ENCODE data around the gene DNAH6. TPM values are rescaled to one million over a fixed set of nuclear protein-coding genes. Genes with fewer than 3 reads are reported as not detected.

The DNAH6 gene
- total RNA-seq, 2 experiments from 2014 or later = 0.83 to 1.0 TPM

- Mint-ChIP-seq H3K4me3 (no peak overlapping the region), H3K36me3 (peaks cover 52% of the 10 kb centered on the region), H3K4me1 (peaks cover 33% of the 10 kb centered on the region), H3K9me3 (peaks cover 2% of the 10 kb centered on the region), H3K27me3 (no peaks in the 10 kb centered on the region), H3K27ac (peak overlapping the region; percentile 57)
- DNase-seq = no peak
- no peak for ATAC-seq (ENCODE audit: low read depth)
- POLR2A ChIA-PET = interaction anchor here (0.6 to 2.1 kb wide), 2 partner anchors 11 to 63 kb away, joined by 3 to 5 read pairs; no protein-coding TSS in a partner anchor
Measured at GRCh38 chr2:84827978-84828575, 311.8 kb downstream of the DNAH6 start.

DNA sequence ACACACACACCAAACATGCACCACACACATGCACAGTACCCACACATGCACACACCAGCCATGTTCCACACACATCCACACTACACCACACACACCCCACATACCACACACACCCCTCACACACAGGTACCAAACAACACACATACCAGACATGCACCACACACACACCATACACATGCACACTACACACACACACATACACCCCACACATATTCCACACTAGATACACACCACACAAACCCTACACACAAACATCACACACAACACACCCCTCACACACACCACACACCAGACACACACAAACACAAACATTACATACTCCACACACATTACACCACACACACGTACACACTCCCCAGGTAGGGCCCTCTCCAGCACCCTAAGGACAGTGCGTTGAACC, 313.4 kb downstream of the DNAH6 start:
- peaks cover 40% of the 10 kb centered on the region for H3K36me3 Mint-ChIP-seq
- H3K4me3 Mint-ChIP-seq = no peak overlapping the region
- DNase-seq (no peak), ATAC-seq (ENCODE audit: low read depth) (no peak)
- peaks cover 2% of the 10 kb centered on the region for H3K9me3 Mint-ChIP-seq
- peaks cover 44% of the 10 kb centered on the region for H3K4me1 Mint-ChIP-seq
- POLR2A ChIA-PET = no interaction called here
- H3K27me3 Mint-ChIP-seq = no peaks in the 10 kb centered on the region
- no peak overlapping the region for H3K27ac Mint-ChIP-seq

GRCh38 chr2:84830095-84830494, 313.8 kb downstream of the DNAH6 start:
- ATAC-seq (ENCODE audit: low read depth) = no peak
- H3K4me1 Mint-ChIP-seq = peaks cover 44% of the 10 kb centered on the region
- POLR2A ChIA-PET = no interaction called here
- DNase-seq = no peak
- H3K36me3 Mint-ChIP-seq = peaks cover 40% of the 10 kb centered on the region
- H3K9me3 Mint-ChIP-seq = peaks cover 1% of the 10 kb centered on the region
- H3K27ac Mint-ChIP-seq = no peak overlapping the region
- no peaks in the 10 kb centered on the region for H3K27me3 Mint-ChIP-seq
- no peak overlapping the region for H3K4me3 Mint-ChIP-seq

DNA sequence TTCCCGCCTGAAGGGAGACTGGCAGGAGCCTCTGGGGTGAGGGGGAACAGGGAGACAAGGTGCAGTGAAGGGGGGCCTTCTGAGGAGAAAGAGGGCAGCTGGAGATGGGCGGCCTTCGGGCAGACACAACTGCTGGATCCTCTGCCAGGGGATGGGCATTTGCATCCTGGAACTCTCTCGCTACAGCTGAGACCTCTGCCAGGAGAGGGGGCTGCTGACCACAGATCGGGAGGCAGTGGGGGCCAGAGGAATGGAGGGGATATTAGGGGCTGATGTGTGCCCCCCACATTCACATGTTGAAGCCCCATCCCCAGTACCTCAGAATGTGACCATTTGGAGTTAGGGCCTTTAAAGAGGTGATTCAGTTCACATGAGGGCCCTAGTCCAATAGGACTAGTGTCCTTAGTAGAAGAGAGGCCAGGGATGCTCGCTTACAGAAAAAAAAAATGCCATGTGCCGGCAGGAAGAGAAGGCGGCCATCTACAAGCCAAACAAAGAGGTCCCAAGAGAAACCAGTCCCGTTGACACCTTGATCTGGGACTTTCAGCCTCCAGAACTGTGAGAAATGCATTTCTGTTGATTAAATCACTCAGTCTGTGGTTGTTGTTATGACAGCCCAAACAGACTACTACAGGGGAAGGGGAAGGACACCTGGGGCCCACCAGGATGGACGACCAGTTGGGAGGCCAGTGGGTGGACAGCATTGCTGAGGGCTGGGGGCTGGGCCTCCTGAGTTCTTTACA, 314.6 kb downstream of the DNAH6 start:
- DNase-seq (no peak), ATAC-seq (ENCODE audit: low read depth) (no peak)
- H3K9me3 Mint-ChIP-seq = no peaks in the 10 kb centered on the region
- peaks cover 43% of the 10 kb centered on the region for H3K4me1 Mint-ChIP-seq
- H3K36me3 Mint-ChIP-seq = peaks cover 43% of the 10 kb centered on the region
- POLR2A ChIA-PET = no interaction called here
- no peaks in the 10 kb centered on the region for H3K27me3 Mint-ChIP-seq
- H3K27ac Mint-ChIP-seq = peak overlapping the region; percentile 95
- H3K4me3 Mint-ChIP-seq = no peak overlapping the region

DNA sequence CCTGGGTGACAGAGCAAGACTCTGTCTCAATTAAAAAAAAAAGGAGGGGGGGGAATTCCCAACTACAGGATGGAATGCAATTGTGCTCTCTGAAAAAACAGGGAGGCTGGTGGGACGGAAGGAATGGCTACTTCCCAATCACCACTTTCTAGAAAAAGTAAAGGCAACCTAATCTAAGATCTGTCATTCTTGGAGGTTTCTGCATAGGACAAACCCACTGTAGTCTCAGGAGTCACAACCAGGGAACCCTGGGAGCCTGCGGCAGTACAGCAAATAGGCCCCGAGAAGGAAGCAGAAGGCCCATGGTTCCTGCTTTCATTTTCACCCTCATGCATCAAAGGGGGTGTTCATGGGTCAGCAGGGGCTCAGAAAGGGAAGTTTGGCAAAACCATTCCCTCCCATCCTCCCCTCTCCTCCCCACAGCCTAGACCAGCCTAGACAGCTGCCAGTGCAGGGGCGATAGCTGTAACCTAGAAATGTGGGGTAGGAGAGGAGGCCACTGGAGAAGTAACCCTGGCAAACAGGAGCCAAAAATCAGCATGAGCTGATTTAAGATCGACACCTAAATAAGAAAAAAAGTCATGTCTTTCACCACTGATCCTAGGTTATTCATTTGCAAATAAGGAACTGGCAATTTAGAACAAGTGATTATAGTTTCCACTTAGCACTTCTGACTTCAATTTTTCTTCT, 316.6 kb downstream of the DNAH6 start:
- H3K27me3 Mint-ChIP-seq = no peaks in the 10 kb centered on the region
- H3K4me1 Mint-ChIP-seq = peaks cover 38% of the 10 kb centered on the region
- H3K36me3 Mint-ChIP-seq = peaks cover 50% of the 10 kb centered on the region
- H3K27ac Mint-ChIP-seq = peak overlapping the region; percentile 95
- POLR2A ChIA-PET = interaction anchor here (0.8 to 1.5 kb wide), 10 partner anchors 8 to 92 kb away, joined by 3 to 5 read pairs (median 4); no protein-coding TSS in a partner anchor
- peaks cover 5% of the 10 kb centered on the region for H3K9me3 Mint-ChIP-seq
- ATAC-seq (ENCODE audit: low read depth) (peak; percentile 75), DNase-seq (no peak)
- H3K4me3 Mint-ChIP-seq = peak overlapping the region; percentile 81

- POLR2A ChIA-PET = interaction anchor here (0.8 to 1.5 kb wide), 10 partner anchors 9 to 92 kb away, joined by 3 to 5 read pairs (median 4); no protein-coding TSS in a partner anchor
- Mint-ChIP-seq H3K27me3 (no peaks in the 10 kb centered on the region), H3K4me1 (peaks cover 33% of the 10 kb centered on the region), H3K36me3 (peaks cover 50% of the 10 kb centered on the region), H3K27ac (peak overlapping the region; percentile 95), H3K9me3 (peaks cover 6% of the 10 kb centered on the region), H3K4me3 (peak overlapping the region; percentile 81)
- ATAC-seq (ENCODE audit: low read depth) (peak; percentile 27), DNase-seq (no peak)
Measured at GRCh38 chr2:84833481-84834150, 317.3 kb downstream of the DNAH6 start.

GRCh38 chr2:84836215-84836614, 319.9 kb downstream of the DNAH6 start:
- H3K36me3 Mint-ChIP-seq = peaks cover 65% of the 10 kb centered on the region
- no peak for DNase-seq
- POLR2A ChIA-PET = no interaction called here
- peaks cover 47% of the 10 kb centered on the region for H3K4me1 Mint-ChIP-seq
- no peaks in the 10 kb centered on the region for H3K27me3 Mint-ChIP-seq
- H3K27ac Mint-ChIP-seq = no peak overlapping the region
- H3K9me3 Mint-ChIP-seq = peaks cover 6% of the 10 kb centered on the region
- no peak overlapping the region for H3K4me3 Mint-ChIP-seq
- no peak for ATAC-seq (ENCODE audit: low read depth)

GRCh38 chr2:84838434-84839145, 322.3 kb downstream of the DNAH6 start:
- POLR2A ChIA-PET = no interaction called here
- Mint-ChIP-seq H3K4me1 (peaks cover 47% of the 10 kb centered on the region), H3K27ac (peak overlapping the region; percentile 22), H3K4me3 (no peak overlapping the region), H3K27me3 (no peaks in the 10 kb centered on the region), H3K36me3 (peaks cover 68% of the 10 kb centered on the region), H3K9me3 (peaks cover 6% of the 10 kb centered on the region)
- no peak for ATAC-seq (ENCODE audit: low read depth)
- no peak for DNase-seq

DNA sequence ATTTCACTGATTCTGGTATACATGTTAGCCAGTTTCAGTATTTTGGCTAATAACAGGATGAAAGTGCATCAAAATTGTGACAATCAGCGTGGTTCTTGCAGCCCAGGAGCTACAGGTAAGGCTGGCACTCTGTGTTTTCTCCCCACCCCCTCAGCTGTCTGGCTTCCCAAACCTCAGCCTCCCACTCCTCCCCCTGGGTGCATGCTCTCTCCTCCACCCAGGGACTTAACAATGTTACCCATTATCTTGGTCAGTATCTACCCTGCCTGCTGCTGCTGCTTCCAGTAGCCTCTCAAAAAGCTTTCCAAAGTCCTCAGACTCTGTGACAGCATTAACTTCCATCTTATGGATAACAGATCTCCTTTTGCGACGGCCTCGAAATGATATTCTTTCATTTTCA, 323.6 kb downstream of the DNAH6 start:
- DNase-seq = no peak
- peaks cover 74% of the 10 kb centered on the region for H3K36me3 Mint-ChIP-seq
- peak overlapping the region; percentile 82 for H3K27ac Mint-ChIP-seq

GRCh38 chr2:84840306-84840705, 324.0 kb downstream of the DNAH6 start:
- POLR2A ChIA-PET = interaction anchor here (1.1 to 2.9 kb wide), 5 partner anchors 10 to 85 kb away, joined by 3 to 14 read pairs (median 3); partner anchors contain the start of gene TMSB10
- ATAC-seq (ENCODE audit: low read depth) = peak; percentile 16

More for the DNA sequence above, 323.6 kb downstream of the DNAH6 start:
- Mint-ChIP-seq H3K4me3 (peak overlapping the region; percentile 77), H3K9me3 (peaks cover 6% of the 10 kb centered on the region), H3K27me3 (no peaks in the 10 kb centered on the region), H3K4me1 (peaks cover 54% of the 10 kb centered on the region)
- POLR2A ChIA-PET = interaction anchor here (1.2 kb wide), 1 partner anchor 19 kb away, joined by 3 read pairs; no protein-coding TSS in a partner anchor
- ATAC-seq (ENCODE audit: low read depth) = no peak

GRCh38 chr2:84841577-84841976, 325.3 kb downstream of the DNAH6 start:
- H3K4me3 Mint-ChIP-seq = peak overlapping the region; percentile 77

More at GRCh38 chr2:84840306-84840705, 324.0 kb downstream of the DNAH6 start:
- H3K4me3 Mint-ChIP-seq = peak overlapping the region; percentile 77
- peaks cover 71% of the 10 kb centered on the region for H3K36me3 Mint-ChIP-seq
- peaks cover 54% of the 10 kb centered on the region for H3K4me1 Mint-ChIP-seq
- peaks cover 6% of the 10 kb centered on the region for H3K9me3 Mint-ChIP-seq
- H3K27me3 Mint-ChIP-seq = no peaks in the 10 kb centered on the region
- peak overlapping the region; percentile 82 for H3K27ac Mint-ChIP-seq
- DNase-seq = no peak

GRCh38 chr2:84844141-84844540, 327.8 kb downstream of the DNAH6 start:
- POLR2A ChIA-PET = no interaction called here
- no peaks in the 10 kb centered on the region for H3K27me3 Mint-ChIP-seq
- ATAC-seq (ENCODE audit: low read depth) = no peak
- peaks cover 40% of the 10 kb centered on the region for H3K36me3 Mint-ChIP-seq
- peak overlapping the region; percentile 93 for H3K27ac Mint-ChIP-seq
- no peaks in the 10 kb centered on the region for H3K9me3 Mint-ChIP-seq
- no peak for DNase-seq
- H3K4me1 Mint-ChIP-seq = peaks cover 83% of the 10 kb centered on the region
- H3K4me3 Mint-ChIP-seq = peak overlapping the region; percentile 71

More at GRCh38 chr2:84841577-84841976, 325.3 kb downstream of the DNAH6 start:
- POLR2A ChIA-PET = interaction anchor here (0.8 to 2.9 kb wide), 10 partner anchors 9 to 84 kb away, joined by 3 to 14 read pairs (median 3); partner anchors contain the start of gene TMSB10
- H3K27me3 Mint-ChIP-seq = no peaks in the 10 kb centered on the region
- DNase-seq (no peak), ATAC-seq (ENCODE audit: low read depth) (no peak)
- peaks cover 59% of the 10 kb centered on the region for H3K36me3 Mint-ChIP-seq
- H3K27ac Mint-ChIP-seq = peak overlapping the region; percentile 82
- H3K4me1 Mint-ChIP-seq = peaks cover 66% of the 10 kb centered on the region
- H3K9me3 Mint-ChIP-seq = peaks cover 5% of the 10 kb centered on the region
